OCI-LY7 (cell line): ENCODE results near the gene CASZ1.

Experiments
- EZH2phosphoT487 ChIP-seq: fragments of 200-600 bp; sonication (generic); IDR thresholded peaks from 2 replicates; pipeline ENCODE4 v1.6.1; 2018; ENCODE audit warnings: low read depth, borderline replicate concordance, mild to moderate bottlenecking, mixed run types, antibody characterized with exemption, low read length, moderate library complexity, mixed read lengths
- TF ChIP-seq, protein P1 (sequence below): fragments of 200-600 bp; sonication (generic); conservative IDR thresholded peaks from 2 replicates; pipeline ENCODE4 v1.5.1; 2014; ENCODE audit warnings: mild to moderate bottlenecking, antibody characterized with exemption, low read length, moderate library complexity, mixed read lengths

DNA sequence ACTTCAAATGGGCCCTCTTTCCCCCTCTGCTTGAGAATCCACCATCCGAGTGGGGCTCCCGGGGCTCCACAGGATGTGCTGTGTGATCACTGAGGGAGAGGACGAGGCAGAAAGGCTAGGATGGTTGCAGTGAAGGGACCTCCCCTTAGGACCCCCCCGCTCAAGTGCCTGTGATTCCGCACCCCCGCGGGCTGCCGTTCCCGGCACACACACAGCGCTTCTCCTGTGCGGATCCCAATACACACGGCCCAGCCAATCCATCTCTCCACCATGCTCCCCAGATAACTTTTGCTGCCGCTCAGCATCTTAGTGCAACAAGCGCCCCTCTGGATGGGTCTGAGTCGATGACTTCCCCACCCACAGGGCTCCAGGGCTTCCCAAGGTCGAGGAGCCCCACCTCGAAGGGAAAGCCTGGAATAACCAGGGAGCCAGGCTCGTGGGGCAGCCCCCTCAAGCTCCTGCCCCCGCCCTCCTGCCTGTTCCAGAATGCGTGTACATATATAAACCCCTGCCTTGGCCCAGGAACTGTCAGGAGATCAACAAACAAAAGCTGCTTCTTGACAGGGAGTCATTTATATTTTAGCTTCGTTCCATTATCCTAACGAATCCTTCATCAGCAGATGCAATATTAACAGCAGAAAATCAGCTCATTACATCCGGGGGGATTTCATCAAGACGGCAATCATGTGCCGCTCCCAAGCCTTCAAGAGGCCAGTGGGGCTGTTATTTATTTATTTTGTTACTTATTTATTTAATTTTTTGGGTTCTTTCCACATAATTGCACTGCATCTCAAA, 83.7 kb downstream of the CASZ1 start:
- TF ChIP-seq, protein P1, sequence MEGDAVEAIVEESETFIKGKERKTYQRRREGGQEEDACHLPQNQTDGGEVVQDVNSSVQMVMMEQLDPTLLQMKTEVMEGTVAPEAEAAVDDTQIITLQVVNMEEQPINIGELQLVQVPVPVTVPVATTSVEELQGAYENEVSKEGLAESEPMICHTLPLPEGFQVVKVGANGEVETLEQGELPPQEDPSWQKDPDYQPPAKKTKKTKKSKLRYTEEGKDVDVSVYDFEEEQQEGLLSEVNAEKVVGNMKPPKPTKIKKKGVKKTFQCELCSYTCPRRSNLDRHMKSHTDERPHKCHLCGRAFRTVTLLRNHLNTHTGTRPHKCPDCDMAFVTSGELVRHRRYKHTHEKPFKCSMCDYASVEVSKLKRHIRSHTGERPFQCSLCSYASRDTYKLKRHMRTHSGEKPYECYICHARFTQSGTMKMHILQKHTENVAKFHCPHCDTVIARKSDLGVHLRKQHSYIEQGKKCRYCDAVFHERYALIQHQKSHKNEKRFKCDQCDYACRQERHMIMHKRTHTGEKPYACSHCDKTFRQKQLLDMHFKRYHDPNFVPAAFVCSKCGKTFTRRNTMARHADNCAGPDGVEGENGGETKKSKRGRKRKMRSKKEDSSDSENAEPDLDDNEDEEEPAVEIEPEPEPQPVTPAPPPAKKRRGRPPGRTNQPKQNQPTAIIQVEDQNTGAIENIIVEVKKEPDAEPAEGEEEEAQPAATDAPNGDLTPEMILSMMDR = no peak
- TF ChIP-seq EZH2phosphoT487 = no peak
